Ovary (tissue), 9 donors: Measurements from ENCODE around the gene TUBB2A. TPM values are rescaled to one million over a fixed set of nuclear protein-coding genes. Genes with fewer than 3 reads are reported as not detected.

ENCODE experiments used
- DNase-seq, 5 donors: peaks; one replicate each; pipeline ENCODE4 v3.0.0-alpha.2; 2019 to 2020
- H3K27ac ChIP-seq, 2 donors: fragments of 200-600 bp; one replicate each; pipeline versions ENCODE4 v1.5.1 to v1.8.0; 2019 to 2022
- H3K27me3 ChIP-seq: fragments of 200-600 bp; one replicate; pipeline ENCODE4 v1.8.0; 2022
- H3K36me3 ChIP-seq: fragments of 200-600 bp; sonication (generic); one replicate; pipeline ENCODE4 v1.5.1; 2019
- H3K4me1 ChIP-seq: one replicate; pipeline ENCODE4 v1.8.1; 2013; ENCODE audit warnings: mild to moderate bottlenecking, moderate library complexity; ENCODE audit not compliant: insufficient read depth
- H3K4me3 ChIP-seq: fragments of 200-600 bp; sonication (generic); one replicate; pipeline ENCODE4 v1.5.1; 2017
- H3K9me3 ChIP-seq, 2 donors: fragments of 200-600 bp in 1 of 2; sonication (generic) in 1 of 2; one replicate each; pipeline versions ENCODE4 v1.5.1 to v1.8.1; 2013 to 2019; ENCODE audit warnings: mild to moderate bottlenecking in 1 of 2, moderate library complexity in 1 of 2
- EP300 ChIP-seq: sonication (generic); formaldehyde crosslinking; IDR thresholded peaks from one replicate; pipeline ENCODE4 v1.6.1; 2017; ENCODE audit warnings: antibody characterized with exemption
- POLR2A ChIP-seq: fragments of 450-650 bp; IDR thresholded peaks from one replicate; pipeline ENCODE4 v1.6.1; 2017; ENCODE audit warnings: antibody characterized with exemption, mild to moderate bottlenecking, moderate library complexity
- WGBS, 3 donors: extraction: QIAGEN DNeasy Blood & Tissue Kit in 1 of 3; methylation state at CpG; one replicate each; pipeline versions ENCODE4 v1.1.5 to v1.1.7; 2013 to 2017; 5-methylcytosine and 5-hydroxymethylcytosine counted together
- intact Hi-C, 4 donors: fragments of 100-400 bp; cut with DNase I; formaldehyde crosslinking; loops; one replicate each; pipeline versions ENCODE4 v1.11.0 to v1.15.1; 2022 to 2023
- polyA plus RNA-seq, 2 donors: library from polyadenylated mRNA; stranded (reverse); fragments of 200-250 nt in 1 of 2; fragments of 350-450 nt in 1 of 2; fragmentation: Illumina TruSeq in 1 of 2; extraction: RNeasy Lipid Tissue Mini Kit (QIAGEN cat#74804) in 1 of 2; gene quantifications; one replicate each; pipeline ENCODE4 v1.2.3, GENCODE V29; 2013 to 2014
- total RNA-seq, 7 donors: library from RNA; depleted of rRNA in 2 of 7; stranded (reverse); fragments of >200 nt in 2 of 7; fragmentation: NEBNext Ultra II Directional in 3 of 7; extraction: Animal tissue kit (Norgen Biotek cat#: 25700) in 3 of 7; gene quantifications; one replicate each; pipeline versions ENCODE4 v1.1.0 to v1.2.4, GENCODE V29; 2016 to 2023
- TF ChIP-seq, protein P1 (sequence below), 3 donors: fragments of 450-650 bp in 2 of 3; fragments of 200-600 bp in 1 of 3; IDR thresholded peaks; one replicate each; pipeline versions ENCODE4 v1.5.1 to v1.8.0; 2016 to 2022; ENCODE audit warnings: antibody characterized with exemption in 3 of 3, mild to moderate bottlenecking in 1 of 3
- donor health status: DM: no; HTN: no; CAD: no; lungs with moderate emphysema.
- donor health status: DM: no; HTN: no; CAD: no.
- donor health status: Bipolar disorder and iron deficiency.
- donor health status: DM: yes; HTN: yes; CAD: no.
- donor health status: DM: no; HTN: no; CAD: no.
- donor health status: DM: yes; HTN: yes; CAD: no.

Gene TUBB2A
- total and polyA plus RNA-seq, 9 donors, result 5.7 to 32.7 (median 10.9) TPM

DNA sequence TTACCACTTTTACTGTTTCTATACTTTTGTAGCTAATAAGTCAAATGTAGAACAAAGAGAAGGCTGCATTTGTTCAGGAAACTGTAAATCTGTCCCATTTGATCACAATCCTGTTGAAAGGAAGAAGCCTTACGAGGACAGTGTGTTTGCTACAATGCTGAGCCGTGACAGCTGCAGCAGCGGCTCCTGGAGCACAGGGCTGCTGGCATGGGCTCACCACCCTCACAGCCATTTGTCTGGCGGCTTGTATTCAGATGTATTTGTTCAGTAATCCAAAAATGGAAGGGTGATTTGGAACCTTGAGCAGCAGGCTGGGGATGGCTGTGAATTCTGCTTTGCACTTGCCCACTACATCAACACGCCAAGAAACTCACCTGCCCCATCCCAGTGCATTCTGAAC is 5.7 kb downstream of the TUBB2A start:
- H3K36me3 ChIP-seq, result no peaks in the 10 kb centered on the region
- WGBS, 3 donors, result 74 to 81% (median 78%) methylated on average over 5 of the region's 5 CpGs
- intact Hi-C loops, result no loop called here
- H3K27ac ChIP-seq, result no peak overlapping the region
- TF ChIP-seq, protein P1, sequence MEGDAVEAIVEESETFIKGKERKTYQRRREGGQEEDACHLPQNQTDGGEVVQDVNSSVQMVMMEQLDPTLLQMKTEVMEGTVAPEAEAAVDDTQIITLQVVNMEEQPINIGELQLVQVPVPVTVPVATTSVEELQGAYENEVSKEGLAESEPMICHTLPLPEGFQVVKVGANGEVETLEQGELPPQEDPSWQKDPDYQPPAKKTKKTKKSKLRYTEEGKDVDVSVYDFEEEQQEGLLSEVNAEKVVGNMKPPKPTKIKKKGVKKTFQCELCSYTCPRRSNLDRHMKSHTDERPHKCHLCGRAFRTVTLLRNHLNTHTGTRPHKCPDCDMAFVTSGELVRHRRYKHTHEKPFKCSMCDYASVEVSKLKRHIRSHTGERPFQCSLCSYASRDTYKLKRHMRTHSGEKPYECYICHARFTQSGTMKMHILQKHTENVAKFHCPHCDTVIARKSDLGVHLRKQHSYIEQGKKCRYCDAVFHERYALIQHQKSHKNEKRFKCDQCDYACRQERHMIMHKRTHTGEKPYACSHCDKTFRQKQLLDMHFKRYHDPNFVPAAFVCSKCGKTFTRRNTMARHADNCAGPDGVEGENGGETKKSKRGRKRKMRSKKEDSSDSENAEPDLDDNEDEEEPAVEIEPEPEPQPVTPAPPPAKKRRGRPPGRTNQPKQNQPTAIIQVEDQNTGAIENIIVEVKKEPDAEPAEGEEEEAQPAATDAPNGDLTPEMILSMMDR (IDR thresholded peaks at IDR 0.05), result no peak
- TF ChIP-seq EP300, result no peak
- TF ChIP-seq POLR2A, result no peak
- H3K4me3 ChIP-seq, result no peak overlapping the region
- H3K27me3 ChIP-seq, result no peaks in the 10 kb centered on the region
- H3K4me1 ChIP-seq, result no peaks in the 10 kb centered on the region
- H3K9me3 ChIP-seq, result no peaks in the 10 kb centered on the region
- no peak for DNase-seq

DNA sequence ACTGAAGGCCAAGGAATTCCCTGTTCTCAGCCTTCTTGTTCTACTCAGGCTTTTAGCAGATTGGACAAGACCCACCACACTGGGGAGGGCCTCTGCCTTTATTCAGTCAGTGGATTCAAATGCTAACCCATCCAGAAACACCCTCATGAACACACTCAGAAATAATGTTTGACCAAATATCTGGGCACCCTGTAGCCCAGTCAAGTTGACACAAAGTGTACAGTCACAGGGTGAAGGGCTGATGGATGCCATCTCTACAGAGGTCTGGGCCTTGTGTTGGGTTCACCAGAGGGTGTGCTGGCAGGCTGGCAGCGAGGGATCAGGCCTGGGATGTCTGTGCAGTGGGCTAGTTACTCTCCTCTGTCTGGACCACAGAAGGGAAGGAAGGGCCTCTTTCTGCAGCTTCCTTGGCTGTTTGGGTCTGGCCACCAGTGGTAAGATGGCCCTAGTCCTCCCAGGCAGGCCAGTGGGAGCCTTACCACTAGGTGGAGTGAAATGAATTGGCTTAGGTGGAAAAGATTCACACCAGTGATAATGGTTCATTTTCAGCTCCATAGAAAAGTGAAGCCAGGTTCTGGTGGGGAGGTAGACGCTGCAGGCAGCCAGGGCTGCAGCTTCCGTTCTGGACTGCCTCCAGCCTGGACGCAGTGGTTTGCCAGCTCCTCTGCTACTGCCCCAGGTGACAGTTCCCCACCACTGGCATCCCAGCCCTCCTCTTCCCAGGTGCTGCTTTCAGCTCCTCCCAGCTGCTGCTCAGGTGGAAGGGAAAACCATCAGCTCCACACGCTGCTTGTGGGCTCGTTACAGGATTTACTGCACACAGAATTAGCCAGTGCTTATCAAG is 9.2 kb downstream of the TUBB2A start:
- no peak overlapping the region for H3K27ac ChIP-seq
- no peaks in the 10 kb centered on the region for H3K9me3 ChIP-seq
- H3K4me3 ChIP-seq, result no peak overlapping the region
- no peaks in the 10 kb centered on the region for H3K4me1 ChIP-seq
- no peak for TF ChIP-seq POLR2A
- no peak for TF ChIP-seq EP300
- TF ChIP-seq, protein P1 (IDR thresholded peaks at IDR 0.05), result no peak
- intact Hi-C loops, result no loop called here
- WGBS, 3 donors, result 86 to 91% (median 88%) methylated on average over 6 of the region's 6 CpGs
- no peak for DNase-seq
- no peaks in the 10 kb centered on the region for H3K27me3 ChIP-seq
- H3K36me3 ChIP-seq, result no peaks in the 10 kb centered on the region

DNA sequence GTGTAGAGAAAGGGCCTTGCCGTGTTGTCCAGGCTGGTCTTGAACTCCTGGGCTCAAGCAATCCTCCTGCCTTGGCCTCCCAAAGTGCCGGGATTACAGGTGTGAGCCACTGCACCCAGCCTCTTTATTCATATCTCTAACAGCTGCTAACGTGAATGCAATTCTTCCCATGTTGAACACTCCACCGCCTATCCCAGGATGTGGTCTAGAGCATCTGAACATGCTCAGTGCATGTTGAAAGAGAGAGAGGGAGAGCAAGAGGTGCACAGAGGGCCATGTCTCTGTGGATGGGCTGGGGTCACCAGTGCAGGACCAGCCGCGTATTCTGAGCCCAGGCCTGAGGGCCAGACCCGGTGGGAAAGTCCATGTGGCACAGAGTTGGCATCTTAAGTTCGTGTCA is 12.8 kb downstream of the TUBB2A start:
- intact Hi-C loops, result no loop called here
- H3K36me3 ChIP-seq, result no peaks in the 10 kb centered on the region
- H3K4me3 ChIP-seq, result no peak overlapping the region

DNA sequence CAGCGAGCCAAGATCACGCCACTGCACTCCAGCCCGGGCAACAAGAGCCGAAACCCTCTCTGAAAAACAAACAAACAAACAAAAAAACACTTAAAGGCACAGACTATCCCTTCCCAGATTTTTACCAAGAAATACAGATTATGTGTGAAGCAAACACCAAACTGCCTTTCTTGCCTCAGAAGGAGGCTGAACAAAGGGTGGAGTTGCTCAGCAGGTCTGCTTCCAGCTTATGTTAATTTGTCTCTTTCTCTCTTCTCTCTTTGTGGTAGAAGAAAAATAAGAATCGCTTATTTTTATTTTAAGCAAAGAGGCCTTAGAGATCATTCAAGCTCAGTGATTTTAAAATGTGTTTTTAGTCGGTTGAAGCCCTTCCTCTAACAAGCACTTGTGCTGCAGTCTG is 14.2 kb downstream of the TUBB2A start:
- H3K36me3 ChIP-seq, result no peaks in the 10 kb centered on the region
- no peaks in the 10 kb centered on the region for H3K27me3 ChIP-seq
- TF ChIP-seq, protein P1 (IDR thresholded peaks at IDR 0.05), result no peak
- TF ChIP-seq POLR2A (no peak), EP300 (no peak)
- H3K4me1 ChIP-seq, result no peaks in the 10 kb centered on the region
- no peaks in the 10 kb centered on the region for H3K9me3 ChIP-seq
- no peak overlapping the region for H3K4me3 ChIP-seq
- no peak for DNase-seq
- no peak overlapping the region for H3K27ac ChIP-seq
- 83 to 85% (median 84%) methylated on average over 6 of the region's 6 CpGs for WGBS, 3 donors
- intact Hi-C loops, result no loop called here

More for the DNA sequence above, 12.8 kb downstream of the TUBB2A start:
- 78 to 90% (median 85%) methylated on average over 8 of the region's 8 CpGs for WGBS, 3 donors
- H3K27me3 ChIP-seq, result no peaks in the 10 kb centered on the region
- no peak for DNase-seq
- no peak overlapping the region for H3K27ac ChIP-seq
- no peaks in the 10 kb centered on the region for H3K9me3 ChIP-seq
- no peaks in the 10 kb centered on the region for H3K4me1 ChIP-seq
- TF ChIP-seq EP300 (no peak), POLR2A (no peak)
- TF ChIP-seq, protein P1 (IDR thresholded peaks at IDR 0.05), result no peak
